IMR-90 (cell line): ENCODE measurements around the gene TFB2M. TPM values are rescaled to one million over a fixed set of nuclear protein-coding genes. Genes with fewer than 3 reads are reported as not detected.

ENCODE experiments used
- ATAC-seq: fragments of 200-7000 bp; cut with Tn5 transposase; 2 replicates; pipeline ENCODE4 v1.9.1; 2020; ENCODE audit warnings: low read depth, mild to moderate bottlenecking, moderate library complexity
- BruUV-seq: library from RNA; stranded (reverse); fragments of 400-500 nt; replicated peaks from 2 replicates; lab custom pipeline; 2021; lab: Mats Ljungman, UMichigan
- CTCF ChIA-PET: fragments of 300-600 bp; formaldehyde crosslinking; extraction: SDS; loops from one replicate; lab custom pipeline; 2021; ENCODE audit warnings: antibody characterized with exemption; lab: Yijun Ruan, JAX
- POLR2A ChIA-PET: fragments of 300-600 bp; sonication (Branson Sonifier 250); formaldehyde crosslinking; loops from one replicate; lab custom pipeline; 2022; ENCODE audit warnings: antibody characterized with exemption; ENCODE audit not compliant: unreplicated experiment; lab: Charles Lee
- DNase-seq: peaks from one replicate; pipeline ENCODE4 v3.0.0; 2013
- H2AFZ ChIP-seq: replicated peaks from 2 replicates; pipeline ENCODE3; 2013; ENCODE audit warnings: low read length, mild to moderate bottlenecking; ENCODE audit not compliant: poor library complexity
- H2AK5ac ChIP-seq: 2 replicates; pipeline ENCODE4 v1.6.1; 2013; ENCODE audit warnings: low read depth, low read length, inconsistent platforms
- H2AK9ac ChIP-seq: replicated peaks from 2 replicates; pipeline ENCODE3; 2013; ENCODE audit warnings: mild to moderate bottlenecking, low read depth, low read length, moderate library complexity; ENCODE audit not compliant: poor library complexity
- H2BK120ac ChIP-seq: 2 replicates; pipeline ENCODE4 v1.6.1; 2013; ENCODE audit warnings: low read depth, low read length, inconsistent platforms
- H2BK15ac ChIP-seq: 3 replicates; pipeline ENCODE4 v1.6.1; 2013; ENCODE audit warnings: low read depth, low read length, inconsistent platforms
- H2BK20ac ChIP-seq: 2 replicates; pipeline ENCODE4 v1.6.1; 2013; ENCODE audit warnings: low read depth, mild to moderate bottlenecking, inconsistent platforms, low read length, moderate library complexity
- H2BK5ac ChIP-seq: 2 replicates; pipeline ENCODE4 v1.6.1; 2013; ENCODE audit warnings: mild to moderate bottlenecking, low read depth, low read length, inconsistent platforms; ENCODE audit not compliant: poor library complexity, severe bottlenecking
- H3K14ac ChIP-seq: replicated peaks from 2 replicates; pipeline ENCODE4 v1.6.1; 2013; ENCODE audit warnings: low read depth, low read length, inconsistent platforms
- H3K18ac ChIP-seq: 2 replicates; pipeline ENCODE4 v1.6.1; 2013; ENCODE audit warnings: low read depth, low read length, control low read depth
- H3K23ac ChIP-seq: 2 replicates; pipeline ENCODE4 v1.6.1; 2013; ENCODE audit warnings: low read depth, low read length, inconsistent platforms
- H3K27ac ChIP-seq: 2 replicates; pipeline ENCODE4 v1.5.1; 2013; ENCODE audit warnings: mild to moderate bottlenecking, control low read depth, low read length; ENCODE audit not compliant: insufficient read depth
- H3K27me3 ChIP-seq: 2 replicates; pipeline ENCODE4 v1.6.1; 2013; ENCODE audit warnings: low read length; ENCODE audit not compliant: control insufficient read depth, insufficient read depth
- H3K36me3 ChIP-seq: 2 replicates; pipeline ENCODE4 v1.6.1; 2013; ENCODE audit warnings: low read length, mixed read lengths; ENCODE audit not compliant: control insufficient read depth, insufficient read depth
- H3K4ac ChIP-seq: 2 replicates; pipeline ENCODE4 v1.6.1; 2013; ENCODE audit warnings: low read depth, low read length, inconsistent platforms
- H3K4me1 ChIP-seq: 2 replicates; pipeline ENCODE4 v1.6.1; 2013; ENCODE audit warnings: low read length, mixed read lengths; ENCODE audit not compliant: control insufficient read depth, insufficient read depth
- H3K4me2 ChIP-seq: 2 replicates; pipeline ENCODE4 v1.6.1; 2013; ENCODE audit warnings: low read depth, mild to moderate bottlenecking, control low read depth, low read length, moderate library complexity
- H3K4me3 ChIP-seq: 2 replicates; pipeline ENCODE4 v1.5.1; 2013; ENCODE audit warnings: low read depth, mild to moderate bottlenecking, control low read depth, low read length, moderate library complexity; ENCODE audit not compliant: insufficient read depth
- H3K56ac ChIP-seq: 2 replicates; pipeline ENCODE4 v1.6.1; 2013; ENCODE audit warnings: low read length, inconsistent platforms; ENCODE audit not compliant: insufficient read depth; ENCODE audit errors: extremely low read depth
- H3K79me1 ChIP-seq, 2 experiments: 2 replicates each; pipeline ENCODE4 v1.6.1; 2013; ENCODE audit warnings: low read length in 2 of 2, inconsistent platforms in 1 of 2, low read depth in 1 of 2
- H3K9ac ChIP-seq: 2 replicates; pipeline ENCODE4 v1.6.1; 2013; ENCODE audit warnings: low read depth, low read length, control low read depth
- H3K9me1 ChIP-seq: 2 replicates; pipeline ENCODE4 v1.6.1; 2013; ENCODE audit warnings: low read length, inconsistent platforms; ENCODE audit not compliant: insufficient read depth
- H3K9me3 ChIP-seq: 2 replicates; pipeline ENCODE4 v1.6.1; 2013; ENCODE audit warnings: low read length; ENCODE audit not compliant: control insufficient read depth, insufficient read depth
- H4K20me1 ChIP-seq: 2 replicates; pipeline ENCODE4 v1.6.1; 2013; ENCODE audit warnings: low read length, inconsistent platforms; ENCODE audit not compliant: insufficient read depth
- H4K5ac ChIP-seq: 2 replicates; pipeline ENCODE4 v1.6.1; 2013; ENCODE audit warnings: mild to moderate bottlenecking, low read depth, low read length, control low read depth
- H4K8ac ChIP-seq, 2 experiments: 2 replicates each; pipeline ENCODE4 v1.6.1; 2013; ENCODE audit warnings: low read depth in 2 of 2, low read length in 2 of 2, control low read depth in 1 of 2, inconsistent platforms in 1 of 2
- H4K91ac ChIP-seq: 2 replicates; pipeline ENCODE4 v1.6.1; 2013; ENCODE audit warnings: low read depth, low read length, inconsistent platforms; ENCODE audit not compliant: insufficient read depth
- CEBPB ChIP-seq: IDR thresholded peaks from 2 replicates; pipeline ENCODE4 v1.6.1; 2012; ENCODE audit warnings: low read depth, low read length, improper control_type of control experiment
- CHD1 ChIP-seq: IDR thresholded peaks from 2 replicates; pipeline ENCODE4 v1.6.1; 2012; ENCODE audit warnings: low read depth, low read length, improper control_type of control experiment
- CTCF ChIP-seq: conservative IDR thresholded peaks from 2 replicates; pipeline ENCODE4 v1.5.1; 2012; ENCODE audit warnings: mild to moderate bottlenecking, low read depth, low read length, improper control_type of control experiment
- ELK1 ChIP-seq: fragments of 150-350 bp; IDR thresholded peaks from 2 replicates; pipeline ENCODE4 v1.6.1; 2016; ENCODE audit warnings: low read depth, mild to moderate bottlenecking, low read length, moderate library complexity, borderline replicate concordance
- MAFK ChIP-seq: IDR thresholded peaks from 2 replicates; pipeline ENCODE4 v1.6.1; 2012; ENCODE audit warnings: low read depth, low read length, improper control_type of control experiment
- MXI1 ChIP-seq: IDR thresholded peaks from 2 replicates; pipeline ENCODE4 v1.6.1; 2012; ENCODE audit warnings: low read depth, mild to moderate bottlenecking, low read length, moderate library complexity, borderline replicate concordance
- NFE2L2 ChIP-seq: fragments of 150-350 bp; IDR thresholded peaks from 2 replicates; pipeline ENCODE4 v1.6.1; 2016; ENCODE audit warnings: low read depth, mild to moderate bottlenecking, low read length
- POLR2A ChIP-seq: IDR thresholded peaks from 2 replicates; pipeline ENCODE4 v1.6.1; 2012; ENCODE audit warnings: mild to moderate bottlenecking, low read depth, low read length
- RAD21 ChIP-seq: IDR thresholded peaks from 2 replicates; pipeline ENCODE4 v1.6.1; 2012; ENCODE audit warnings: low read length, improper control_type of control experiment
- RCOR1 ChIP-seq: IDR thresholded peaks from 2 replicates; pipeline ENCODE4 v1.6.1; 2012; ENCODE audit warnings: mild to moderate bottlenecking, low read length, improper control_type of control experiment; ENCODE audit not compliant: insufficient replicate concordance
- RFX5 ChIP-seq: IDR thresholded peaks from 2 replicates; pipeline ENCODE4 v1.8.0; 2012; ENCODE audit warnings: low read depth, mild to moderate bottlenecking, low read length, moderate library complexity
- WGBS, 2 experiments: methylation state at CpG; one replicate each; pipeline versions ENCODE4 v1.1.5 to v1.1.7; 2013; ENCODE audit warnings: missing lambda C conversion rate in 2 of 2; ENCODE audit not compliant: insufficient read length in 1 of 2; ENCODE audit errors: extremely low coverage in 2 of 2; 5-methylcytosine and 5-hydroxymethylcytosine counted together
- dilution Hi-C: fragments of 300-500 bp; cut with HindIII; formaldehyde crosslinking; loops from one replicate; pipeline ENCODE4 v1.14.3; 2018; ENCODE audit warnings: low sequenced_read_pairs; ENCODE audit not compliant: unreplicated experiment
- in situ Hi-C: fragments of 300-500 bp; cut with MboI; formaldehyde crosslinking; loops from 3 replicates; pipeline ENCODE4 v1.14.3; 2019; ENCODE audit warnings: low sequenced_read_pairs, inconsistent platforms, mixed read lengths
- intact Hi-C: fragments of 100-400 bp; cut with micrococcal nuclease; formaldehyde crosslinking; loops from 2 replicates; pipeline ENCODE4 v1.10.0; 2022
- polyA plus RNA-seq, 3 experiments: library from polyadenylated mRNA; depleted of rRNA; stranded (reverse); fragments of >200 nt; gene quantifications; 2 replicates each; pipeline ENCODE4 v1.2.3, GENCODE V29; 2012; ENCODE audit warnings: low replicate concordance in 1 of 3
- total RNA-seq: library from RNA; depleted of rRNA; stranded (reverse); fragments of >200 nt; gene quantifications from 2 replicates; pipeline ENCODE4 v1.2.3, GENCODE V29; 2012
- TF ChIP-seq, protein P1 (sequence below): fragments of 150-350 bp; IDR thresholded peaks from 2 replicates; pipeline ENCODE4 v1.6.1; 2017; ENCODE audit warnings: mild to moderate bottlenecking, antibody characterized with exemption, low read length, low read depth

The TFB2M gene
- total and polyA plus RNA-seq, 2 of the 4 experiments (the other 2 are of a cell fraction): 13.3 to 15.7 TPM

DNA sequence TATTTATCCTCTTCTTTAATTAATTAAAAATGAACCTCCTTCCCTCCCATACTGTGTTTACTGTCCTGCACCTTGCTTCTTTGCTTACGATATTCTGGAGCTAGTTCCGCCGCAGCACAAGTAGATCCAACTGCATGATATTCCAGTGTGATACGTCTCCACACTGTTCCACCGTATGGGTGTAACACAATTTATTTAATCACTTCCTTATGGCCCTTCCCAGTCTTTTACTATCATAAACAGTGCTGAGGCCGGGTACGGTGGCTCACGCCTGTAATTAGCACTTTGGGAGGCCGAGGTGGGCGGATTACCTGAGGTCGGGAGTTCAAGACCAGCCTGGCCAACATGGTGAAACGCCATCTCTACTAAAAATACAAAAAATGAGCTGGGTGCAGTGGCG is 25.9 kb upstream of the TFB2M start (continued):
- TF ChIP-seq POLR2A (no peak), CHD1 (no peak), RFX5 (no peak)
- TF ChIP-seq, protein P1, sequence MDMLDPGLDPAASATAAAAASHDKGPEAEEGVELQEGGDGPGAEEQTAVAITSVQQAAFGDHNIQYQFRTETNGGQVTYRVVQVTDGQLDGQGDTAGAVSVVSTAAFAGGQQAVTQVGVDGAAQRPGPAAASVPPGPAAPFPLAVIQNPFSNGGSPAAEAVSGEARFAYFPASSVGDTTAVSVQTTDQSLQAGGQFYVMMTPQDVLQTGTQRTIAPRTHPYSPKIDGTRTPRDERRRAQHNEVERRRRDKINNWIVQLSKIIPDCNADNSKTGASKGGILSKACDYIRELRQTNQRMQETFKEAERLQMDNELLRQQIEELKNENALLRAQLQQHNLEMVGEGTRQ: no peak

GRCh38 chr1:246591504-246591903 is 25.4 kb upstream of the TFB2M start:
- H4K5ac ChIP-seq: peak overlapping the region; percentile 13; the same call in 1 of the 2 replicates
- no peak for TF ChIP-seq POLR2A
- TF ChIP-seq CTCF: no peak
- TF ChIP-seq RFX5: no peak
- TF ChIP-seq RCOR1: no peak
- TF ChIP-seq RAD21: no peak
- TF ChIP-seq MXI1: no peak
- TF ChIP-seq NFE2L2: no peak
- no peak for TF ChIP-seq CEBPB
- TF ChIP-seq, protein P1: no peak
- no peak for TF ChIP-seq MAFK
- no peak for TF ChIP-seq ELK1

More at GRCh38 chr1:246591504-246591903, 25.4 kb upstream of the TFB2M start:
- no peaks in the 10 kb centered on the region for H3K27me3 ChIP-seq
- intact Hi-C loops (no loop called here), in situ Hi-C loops (no loop called here), dilution Hi-C loops (no loop called here)
- peak overlapping the region; percentile 74 for H3K14ac ChIP-seq
- no peak overlapping the region for H2AFZ ChIP-seq
- H3K36me3 ChIP-seq: peaks cover 4% of the 10 kb centered on the region
- H3K4me3 ChIP-seq: no peak overlapping the region
- peak overlapping the region in 1 of 2 experiments; percentile 88; a peak in 2 of 4 replicates for H4K8ac ChIP-seq
- H3K9ac ChIP-seq: no peak overlapping the region
- H2BK120ac ChIP-seq: peak overlapping the region; percentile 81
- H3K18ac ChIP-seq: peak overlapping the region; percentile 81
- peaks cover 2% of the 10 kb centered on the region; the same call in 1 of the 2 replicates for H3K9me3 ChIP-seq
- POLR2A ChIA-PET: interaction anchor here (0.6 kb wide), 1 partner anchor 31 kb away, joined by 3 read pairs; no protein-coding TSS in a partner anchor
- H3K4me1 ChIP-seq: peaks cover 13% of the 10 kb centered on the region
- H2BK5ac ChIP-seq: peak overlapping the region; percentile 70
- peak overlapping the region; percentile 36; the same call in 1 of the 2 replicates for H3K27ac ChIP-seq
- H4K20me1 ChIP-seq: no peaks in the 10 kb centered on the region
- CTCF ChIA-PET: no interaction called here
- peak overlapping the region; percentile 96 for H3K4ac ChIP-seq
- peak overlapping the region; percentile 98 for H4K91ac ChIP-seq
- no peak overlapping the region for H3K4me2 ChIP-seq
- peaks cover 14 to 53% of the 10 kb centered on the region in 2 experiments for H3K79me1 ChIP-seq
- H2BK15ac ChIP-seq: peak overlapping the region; percentile 97; the same call in 2 of the 3 replicates
- 97% methylated on average over 4 of the region's 6 CpGs; no CpG with 5 or more reads in 1 of the 2 experiments for WGBS, 2 experiments
- peak overlapping the region; percentile 95 for H2AK5ac ChIP-seq
- H2AK9ac ChIP-seq: no peak overlapping the region
- H3K23ac ChIP-seq: peak overlapping the region; percentile 80
- peak overlapping the region; percentile 96 for H2BK20ac ChIP-seq
- H3K56ac ChIP-seq: no peak overlapping the region
- DNase-seq (no peak), ATAC-seq (no peak)
- H3K9me1 ChIP-seq: peaks cover 12% of the 10 kb centered on the region
- BruUV-seq: no TSS peak
